NCI-H1105 treated with DMSO at 0.1 percent for 48 hours (cell line): ENCODE measurements around the gene NR2E3.
A peak's percentile ranks its signal among the peaks of the same experiment; 100 is the strongest.

Experiments used
- DNase-seq: peaks from one replicate; lab custom pipeline; 2025; lab: John Stamatoyannopoulos, UW

Gene NR2E3

GRCh38 chr15:71810256-71811035 lies at the start of gene NR2E3:
Gene NR2E3 (plus strand): TSS chr15:71810554. CDS start chr15:71810744, 190 bp downstream.
- no peak for DNase-seq

- DNase-seq = no peak
These were observed 49.5 kb upstream of the NR2E3 start for GRCh38 chr15:71760852-71761251.

- no peak for DNase-seq
These were observed 48.7 kb upstream of the NR2E3 start for GRCh38 chr15:71761649-71762048.

- no peak for DNase-seq
These were observed 42.2 kb upstream of the NR2E3 start for GRCh38 chr15:71768184-71768583.

GRCh38 chr15:71773206-71773859 lies 37.0 kb upstream of the NR2E3 start:
- DNase-seq = no peak

GRCh38 chr15:71775856-71776255 lies 34.5 kb upstream of the NR2E3 start:
- DNase-seq = no peak

- DNase-seq = no peak
These were observed 34.0 kb upstream of the NR2E3 start for GRCh38 chr15:71776304-71776703.

- no peak for DNase-seq
These were observed 33.0 kb upstream of the NR2E3 start for GRCh38 chr15:71777216-71777943.

- no peak for DNase-seq
These were observed 31.1 kb upstream of the NR2E3 start for GRCh38 chr15:71779073-71779797.

GRCh38 chr15:71780115-71780976 lies 30.0 kb upstream of the NR2E3 start:
- peak; percentile 52 for DNase-seq

GRCh38 chr15:71781179-71781964 lies 29.0 kb upstream of the NR2E3 start:
- no peak for DNase-seq

GRCh38 chr15:71781965-71782265 lies 28.4 kb upstream of the NR2E3 start:
- DNase-seq = no peak

GRCh38 chr15:71782422-71783165 lies 27.8 kb upstream of the NR2E3 start:
- no peak for DNase-seq

GRCh38 chr15:71784719-71785118 lies 25.6 kb upstream of the NR2E3 start:
- no peak for DNase-seq

GRCh38 chr15:71785996-71786395 lies 24.4 kb upstream of the NR2E3 start:
- DNase-seq = no peak

GRCh38 chr15:71786673-71787072 lies 23.7 kb upstream of the NR2E3 start:
- DNase-seq = no peak

- no peak for DNase-seq
These were observed 21.4 kb upstream of the NR2E3 start for GRCh38 chr15:71788646-71789579.

- no peak for DNase-seq
These were observed 20.7 kb upstream of the NR2E3 start for GRCh38 chr15:71789616-71790015.

GRCh38 chr15:71790081-71790480 lies 20.3 kb upstream of the NR2E3 start:
- no peak for DNase-seq
